Measurements from ENCODE around the gene HPX.

- TF ChIP-seq POLR2A (IDR thresholded peaks at IDR 0.05) (no peak), CTCF (IDR thresholded peaks at IDR 0.05) (no peak)
Measured at GRCh38 chr11:6469599-6469998, 28.8 kb upstream of the HPX start.

Data from adrenal gland (tissue), 5 donors.